Uterus (tissue), 4 donors: ENCODE results near the gene PSMB5. TPM values are rescaled to one million over a fixed set of nuclear protein-coding genes. Genes with fewer than 3 reads are reported as not detected.

Experiments
- DNase-seq, 2 donors: peaks; one replicate each; pipeline ENCODE4 v3.0.0-alpha.2; 2019 to 2020
- H3K27ac ChIP-seq, 2 donors: fragments of 200-600 bp; sonication (generic); 1 replicate in 1 of 2; 2 replicates in 1 of 2; pipeline ENCODE4 v1.5.1; 2016 to 2018
- H3K27me3 ChIP-seq, 2 donors: fragments of 200-600 bp; sonication (generic); one replicate each; pipeline ENCODE4 v1.5.1; 2018 to 2019; ENCODE audit warnings: control low read depth in 1 of 2
- H3K36me3 ChIP-seq, 2 donors: fragments of 200-600 bp; sonication (generic); one replicate each; pipeline ENCODE4 v1.5.1; 2019; ENCODE audit warnings: control low read depth in 1 of 2
- H3K4me1 ChIP-seq, 2 donors: fragments of 200-600 bp; sonication (generic); one replicate each; pipeline ENCODE4 v1.5.1; 2018 to 2019; ENCODE audit warnings: control low read depth in 1 of 2
- H3K4me3 ChIP-seq, 2 donors: fragments of 200-600 bp; sonication (generic); 1 replicate in 1 of 2; 2 replicates in 1 of 2; pipeline ENCODE4 v1.5.1; 2018 to 2019; ENCODE audit warnings: mild to moderate bottlenecking in 1 of 2
- H3K9me3 ChIP-seq, 2 donors: fragments of 200-600 bp; sonication (generic); one replicate each; pipeline ENCODE4 v1.5.1; 2019; ENCODE audit warnings: control low read depth in 1 of 2
- POLR2A ChIP-seq, 2 donors: fragments of 450-650 bp; IDR thresholded peaks; one replicate each; pipeline ENCODE4 v1.6.1; 2016; ENCODE audit warnings: antibody characterized with exemption in 2 of 2, mild to moderate bottlenecking in 1 of 2, moderate library complexity in 1 of 2
- intact Hi-C: fragments of 100-400 bp; cut with DNase I; formaldehyde crosslinking; loops from one replicate; pipeline ENCODE4 v1.15.1; 2023; ENCODE audit warnings: low total_unique reads
- total RNA-seq, 4 donors: library from RNA; depleted of rRNA in 3 of 4; stranded (reverse); fragments of >200 nt in 3 of 4; gene quantifications; one replicate each; pipeline versions ENCODE4 v1.1.0 to v1.2.4, GENCODE V29; 2014 to 2023
- TF ChIP-seq, protein P1 (sequence below), 4 experiments: fragments of 200-600 bp in 2 of 4; fragments of 450-650 bp in 2 of 4; sonication (generic) in 2 of 4; IDR thresholded peaks; one replicate each; pipeline ENCODE4 v1.5.1; 2016 to 2019; ENCODE audit warnings: antibody characterized with exemption in 4 of 4, mild to moderate bottlenecking in 2 of 4, moderate library complexity in 1 of 4
- donor health status: DM: yes; HTN: yes; CAD: no.

PSMB5 gene
- total RNA-seq, 4 donors from 2014 or later: 18.4 to 121 (median 92.0) TPM

DNA sequence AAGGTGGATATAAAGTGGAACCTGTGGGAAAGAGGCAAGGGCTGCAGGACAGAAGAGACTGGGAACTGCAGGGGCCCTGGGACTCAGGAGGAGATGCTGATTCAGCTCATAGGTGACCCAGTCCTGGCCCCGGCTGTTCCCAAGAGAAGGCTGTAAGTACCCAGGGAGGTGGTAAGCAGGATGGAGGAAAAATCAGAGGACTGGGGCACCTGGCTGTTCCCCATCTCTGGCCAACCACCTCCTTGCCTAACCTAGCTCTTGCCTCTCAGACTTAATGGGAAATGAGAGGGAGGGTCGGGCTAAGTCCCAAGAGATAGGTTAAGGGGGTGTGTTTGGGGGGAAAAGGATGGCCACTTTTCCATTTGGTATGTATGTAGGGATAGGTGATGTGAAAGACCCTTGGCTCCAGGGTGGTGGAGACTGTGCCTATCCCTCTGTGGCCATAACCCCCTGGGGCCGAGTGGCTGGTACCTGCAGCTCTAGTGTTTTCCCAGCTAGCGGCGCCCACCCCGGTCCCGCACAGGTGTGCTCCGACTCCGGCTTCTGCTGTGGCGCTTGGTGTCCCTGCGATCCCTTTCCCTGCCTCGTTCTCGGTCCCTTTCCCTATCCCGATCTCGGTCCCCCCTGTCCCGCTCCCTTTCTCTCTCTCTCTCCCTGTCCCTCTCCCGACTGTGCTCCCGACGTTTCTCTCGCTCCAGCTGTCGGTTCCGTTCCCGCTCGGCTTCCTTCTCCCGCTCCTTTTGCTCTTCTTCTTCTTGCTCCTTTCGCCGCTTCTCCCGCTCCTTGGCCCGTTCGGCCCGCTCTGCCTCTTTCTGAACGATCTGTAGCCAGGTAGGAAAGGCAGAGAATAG, 24.2 kb upstream of the PSMB5 start:
- no peak for DNase-seq
- peak overlapping the region in 1 of 2 donors; percentile 92 for H3K27ac ChIP-seq
- intact Hi-C loops: loop anchor here (5.0 kb wide), 1 partner anchor 72 kb away; no protein-coding TSS in a partner anchor

DNA sequence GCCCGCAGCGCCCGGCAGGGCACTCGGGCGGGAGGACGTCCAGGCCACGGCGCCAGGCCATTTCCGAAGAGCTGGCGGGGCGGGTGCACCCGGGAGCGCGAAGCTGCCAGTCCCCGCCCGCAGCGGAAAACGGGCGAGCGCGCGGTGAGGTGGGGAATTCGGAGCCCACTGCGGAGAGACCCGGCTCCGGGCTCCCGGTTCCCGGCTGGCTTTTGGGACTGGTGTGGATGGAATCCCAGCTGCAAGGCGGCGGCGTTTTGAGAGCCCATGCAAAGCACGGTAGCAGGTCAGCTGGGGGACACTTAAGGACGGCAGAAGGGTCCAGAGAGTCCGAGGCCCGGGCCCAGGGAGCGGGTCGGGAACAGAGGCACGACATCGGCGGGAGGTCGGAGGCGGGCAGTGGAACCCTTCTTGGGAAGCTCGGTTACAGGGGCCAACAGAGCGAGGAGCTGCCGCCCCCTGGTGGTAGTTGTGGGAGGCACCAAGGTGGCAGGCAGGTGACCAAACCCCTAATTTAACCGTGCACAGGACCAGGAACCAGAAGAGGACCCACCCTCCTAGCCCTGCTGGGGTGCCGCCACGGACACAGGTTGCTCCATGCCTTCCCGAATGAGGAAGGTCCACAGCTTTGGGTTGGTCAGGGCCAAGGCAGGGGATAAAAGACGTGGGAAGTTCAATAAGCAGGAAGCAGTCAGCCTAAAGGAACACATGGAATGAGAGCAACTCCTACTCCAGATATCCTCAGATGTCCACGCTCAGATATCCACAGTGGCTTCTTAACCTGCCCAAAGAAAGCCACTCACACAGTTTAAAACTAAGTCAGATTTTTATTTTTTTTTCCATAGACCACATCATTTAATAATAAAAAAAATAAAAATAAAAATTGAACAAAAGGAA, 23.3 kb upstream of the PSMB5 start:
- H3K4me1 ChIP-seq: no peaks in the 10 kb centered on the region
- intact Hi-C loops: loop anchor here (5.0 kb wide), 1 partner anchor 71 kb away; no protein-coding TSS in a partner anchor
- peak overlapping the region; percentile 86 to 92 for H3K27ac ChIP-seq
- peak overlapping the region; percentile 58 to 65 for H3K4me3 ChIP-seq
- no peaks in the 10 kb centered on the region for H3K9me3 ChIP-seq
- DNase-seq: peak; percentile 89
- H3K27me3 ChIP-seq: no peaks in the 10 kb centered on the region
- TF ChIP-seq, protein P1, sequence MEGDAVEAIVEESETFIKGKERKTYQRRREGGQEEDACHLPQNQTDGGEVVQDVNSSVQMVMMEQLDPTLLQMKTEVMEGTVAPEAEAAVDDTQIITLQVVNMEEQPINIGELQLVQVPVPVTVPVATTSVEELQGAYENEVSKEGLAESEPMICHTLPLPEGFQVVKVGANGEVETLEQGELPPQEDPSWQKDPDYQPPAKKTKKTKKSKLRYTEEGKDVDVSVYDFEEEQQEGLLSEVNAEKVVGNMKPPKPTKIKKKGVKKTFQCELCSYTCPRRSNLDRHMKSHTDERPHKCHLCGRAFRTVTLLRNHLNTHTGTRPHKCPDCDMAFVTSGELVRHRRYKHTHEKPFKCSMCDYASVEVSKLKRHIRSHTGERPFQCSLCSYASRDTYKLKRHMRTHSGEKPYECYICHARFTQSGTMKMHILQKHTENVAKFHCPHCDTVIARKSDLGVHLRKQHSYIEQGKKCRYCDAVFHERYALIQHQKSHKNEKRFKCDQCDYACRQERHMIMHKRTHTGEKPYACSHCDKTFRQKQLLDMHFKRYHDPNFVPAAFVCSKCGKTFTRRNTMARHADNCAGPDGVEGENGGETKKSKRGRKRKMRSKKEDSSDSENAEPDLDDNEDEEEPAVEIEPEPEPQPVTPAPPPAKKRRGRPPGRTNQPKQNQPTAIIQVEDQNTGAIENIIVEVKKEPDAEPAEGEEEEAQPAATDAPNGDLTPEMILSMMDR (IDR thresholded peaks at IDR 0.05): peak; percentile 92 to 97 (median 94)
- TF ChIP-seq POLR2A (IDR thresholded peaks at IDR 0.05): no peak
- no peaks in the 10 kb centered on the region for H3K36me3 ChIP-seq

More for the DNA sequence above, 24.2 kb upstream of the PSMB5 start:
- no peaks in the 10 kb centered on the region for H3K9me3 ChIP-seq
- TF ChIP-seq, protein P1 (IDR thresholded peaks at IDR 0.05): no peak
- no peak for TF ChIP-seq POLR2A (IDR thresholded peaks at IDR 0.05)
- H3K4me3 ChIP-seq: no peak overlapping the region
- H3K4me1 ChIP-seq: no peaks in the 10 kb centered on the region
- no peaks in the 10 kb centered on the region for H3K27me3 ChIP-seq
- H3K36me3 ChIP-seq: no peaks in the 10 kb centered on the region

DNA sequence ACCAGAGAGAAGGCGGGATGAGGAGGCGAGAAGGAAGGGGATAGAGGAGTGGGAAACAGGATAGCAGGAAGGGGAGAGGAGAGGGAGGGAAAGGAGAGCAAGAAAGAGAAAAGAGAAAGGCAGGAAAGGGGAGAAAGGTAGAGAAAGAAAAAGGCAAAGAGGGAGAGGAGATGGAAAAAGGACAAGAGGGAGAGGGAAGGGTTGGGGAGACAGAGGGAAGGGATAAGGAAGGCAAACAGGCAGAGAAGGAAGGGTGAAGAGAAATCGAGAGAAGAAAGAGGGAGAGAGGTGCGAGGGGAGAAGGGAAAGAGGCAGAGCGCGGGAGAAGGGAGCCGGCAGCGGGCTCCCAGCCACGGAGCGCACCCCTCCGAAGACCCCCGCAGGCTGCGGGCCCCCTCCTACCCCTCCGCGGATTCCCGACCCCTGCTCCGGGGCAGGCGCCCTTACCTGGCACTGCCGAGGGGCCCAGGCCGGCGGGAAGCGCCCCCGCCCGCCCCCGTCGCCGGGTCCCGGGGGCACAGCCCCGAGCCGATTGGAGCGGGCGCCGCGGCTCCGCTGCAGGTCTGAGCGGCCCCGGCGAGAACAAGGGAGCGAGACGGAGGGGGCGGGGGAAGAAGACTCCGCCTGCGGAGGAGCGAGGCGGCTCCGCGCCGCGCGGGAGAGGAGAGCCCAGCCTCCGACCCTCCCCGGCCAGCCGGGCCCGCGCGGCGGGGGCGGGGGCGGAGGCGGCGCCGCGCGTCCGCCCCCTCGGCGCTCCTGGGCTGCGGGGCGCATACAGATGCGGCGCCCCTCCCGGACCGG, 22.5 kb upstream of the PSMB5 start, which contains the start of gene CDH24:
Gene CDH24, minus strand, starts transcription at position 565 of the 801 bp plus-strand sequence. CDS start 1,787 bp downstream, outside the sequence.
- DNase-seq: peak; percentile 78 to 82
- intact Hi-C loops: loop anchor here (5.0 kb wide), 1 partner anchor 70 kb away; no protein-coding TSS in a partner anchor
- Histone ChIP-seq H3K4me3 (peak within 1 kb of the TSS; percentile 58 to 65), H3K9me3 (no peaks in the 10 kb centered on the region), H3K4me1 (no peaks in the 10 kb centered on the region), H3K27me3 (no peaks in the 10 kb centered on the region), H3K27ac (peak within 1 kb of the TSS; percentile 86 to 92), H3K36me3 (no peaks in the 10 kb centered on the region)
- TF ChIP-seq, protein P1 (IDR thresholded peaks at IDR 0.05): no peak
- TF ChIP-seq POLR2A (IDR thresholded peaks at IDR 0.05): peak in 1 of 2 donors; percentile 60

DNA sequence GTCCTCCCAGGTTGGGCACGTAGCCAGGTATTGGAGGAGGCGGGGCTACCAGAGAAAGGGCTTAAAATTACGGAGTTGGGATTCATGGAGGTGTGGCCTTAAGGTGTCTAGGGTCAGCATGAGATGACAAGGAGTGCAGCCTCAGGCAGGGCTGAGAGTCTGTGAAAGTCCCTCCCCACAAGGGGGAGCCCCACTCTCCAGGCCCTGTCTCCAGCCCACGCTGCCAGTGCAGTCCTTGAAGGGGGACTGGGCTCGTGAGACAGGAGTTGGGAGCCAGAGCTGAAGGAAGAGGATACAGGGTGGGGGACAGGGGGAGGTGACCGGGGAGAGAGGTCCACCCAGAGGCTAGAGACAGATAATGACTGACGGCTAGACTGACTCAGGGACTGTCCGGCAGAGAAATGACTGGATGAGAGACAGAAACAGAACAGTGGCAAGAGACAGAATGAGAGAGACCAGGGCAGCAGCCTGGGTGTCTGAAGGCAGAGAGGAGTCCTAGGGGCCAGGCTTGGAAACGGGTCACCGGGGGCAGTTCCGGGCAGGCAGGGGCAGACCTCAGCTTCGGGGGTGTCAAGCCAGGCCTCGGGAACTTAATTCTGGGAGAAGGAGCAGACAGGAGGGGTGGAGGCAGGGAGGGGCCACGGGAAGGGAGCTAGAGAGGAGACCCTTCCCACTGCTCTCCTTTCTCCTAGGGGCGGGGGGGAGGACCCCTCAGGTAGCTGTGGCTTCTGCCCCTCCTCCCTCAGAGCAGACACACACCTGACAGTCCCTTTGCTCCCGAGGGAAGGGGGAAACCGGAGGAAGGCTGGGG, 21.6 kb upstream of the PSMB5 start:
- H3K4me3 ChIP-seq: peak overlapping the region in 1 of 2 donors; percentile 58
- intact Hi-C loops: loop anchor here (5.0 kb wide), 1 partner anchor 69 kb away; no protein-coding TSS in a partner anchor
- no peaks in the 10 kb centered on the region for H3K27me3 ChIP-seq
- no peaks in the 10 kb centered on the region for H3K4me1 ChIP-seq
- peak overlapping the region; percentile 86 to 92 for H3K27ac ChIP-seq
- H3K36me3 ChIP-seq: no peaks in the 10 kb centered on the region
- peak; percentile 57 to 58 for DNase-seq
- TF ChIP-seq POLR2A (IDR thresholded peaks at IDR 0.05): no peak
- TF ChIP-seq, protein P1 (IDR thresholded peaks at IDR 0.05): peak; percentile 33 to 56 (median 50)
- no peaks in the 10 kb centered on the region for H3K9me3 ChIP-seq
